Activated naive CD8-positive, alpha-beta T cell treated with anti-CD3 and anti-CD28 coated beads, Interleukin-2, amount 50 U/mL, for 24 hours (primary cell): ENCODE measurements around the gene MRPL16.

Experiments used
- ATAC-seq: fragments of 150-1000 bp; cut with Tn5 transposase; one replicate; pipeline ENCODE4 v1.10.0; 2021
- DNase-seq: peaks from one replicate; pipeline ENCODE4 v3.0.0; 2021
- H3K27ac Mint-ChIP-seq: one replicate; pipeline ENCODE4 v1.8.0; 2021; ENCODE audit warnings: mild to moderate bottlenecking, mixed read lengths
- H3K27me3 Mint-ChIP-seq: one replicate; pipeline ENCODE4 v1.8.0; 2021; ENCODE audit warnings: mixed read lengths
- H3K36me3 Mint-ChIP-seq: one replicate; pipeline ENCODE4 v1.8.0; 2021; ENCODE audit warnings: low read depth, mixed read lengths
- H3K4me1 Mint-ChIP-seq: one replicate; pipeline ENCODE4 v1.8.0; 2021; ENCODE audit warnings: mixed read lengths
- H3K4me3 Mint-ChIP-seq: one replicate; pipeline ENCODE4 v1.8.0; 2021; ENCODE audit warnings: mild to moderate bottlenecking, moderate library complexity, mixed read lengths
- H3K9me3 Mint-ChIP-seq: one replicate; pipeline ENCODE4 v1.8.0; 2021; ENCODE audit warnings: mixed read lengths

MRPL16 gene

GRCh38 chr11:59771605-59772004 lies 39.0 kb downstream of the MRPL16 start:
- H3K27me3 Mint-ChIP-seq: no peaks in the 10 kb centered on the region
- DNase-seq (no peak), ATAC-seq (no peak)
- H3K36me3 Mint-ChIP-seq: peaks cover 1% of the 10 kb centered on the region
- H3K4me3 Mint-ChIP-seq: no peak overlapping the region
- no peaks in the 10 kb centered on the region for H3K9me3 Mint-ChIP-seq
- H3K4me1 Mint-ChIP-seq: peaks cover 31% of the 10 kb centered on the region
- H3K27ac Mint-ChIP-seq: no peak overlapping the region

GRCh38 chr11:59770869-59771268 lies 39.7 kb downstream of the MRPL16 start:
- H3K4me3 Mint-ChIP-seq: no peak overlapping the region
- DNase-seq (no peak), ATAC-seq (no peak)
- H3K27me3 Mint-ChIP-seq: no peaks in the 10 kb centered on the region
- peaks cover 30% of the 10 kb centered on the region for H3K4me1 Mint-ChIP-seq
- no peaks in the 10 kb centered on the region for H3K9me3 Mint-ChIP-seq
- H3K36me3 Mint-ChIP-seq: peaks cover 1% of the 10 kb centered on the region
- H3K27ac Mint-ChIP-seq: no peak overlapping the region

GRCh38 chr11:59770319-59770718 lies 40.3 kb downstream of the MRPL16 start:
- no peak overlapping the region for H3K27ac Mint-ChIP-seq
- H3K4me1 Mint-ChIP-seq: peaks cover 26% of the 10 kb centered on the region
- H3K36me3 Mint-ChIP-seq: peaks cover 1% of the 10 kb centered on the region
- no peaks in the 10 kb centered on the region for H3K27me3 Mint-ChIP-seq
- ATAC-seq: no peak
- no peaks in the 10 kb centered on the region for H3K9me3 Mint-ChIP-seq
- H3K4me3 Mint-ChIP-seq: no peak overlapping the region
- no peak for DNase-seq

- Mint-ChIP-seq H3K36me3 (peaks cover 1% of the 10 kb centered on the region), H3K9me3 (no peaks in the 10 kb centered on the region), H3K4me3 (no peak overlapping the region), H3K27me3 (no peaks in the 10 kb centered on the region), H3K4me1 (peaks cover 30% of the 10 kb centered on the region), H3K27ac (no peak overlapping the region)
- ATAC-seq (no peak), DNase-seq (no peak)
Observed at GRCh38 chr11:59769828-59770227, 40.8 kb downstream of the MRPL16 start.

GRCh38 chr11:59769111-59769510 lies 41.5 kb downstream of the MRPL16 start:
- Mint-ChIP-seq H3K4me1 (peaks cover 30% of the 10 kb centered on the region), H3K9me3 (no peaks in the 10 kb centered on the region), H3K27ac (no peak overlapping the region), H3K4me3 (no peak overlapping the region), H3K36me3 (peaks cover 1% of the 10 kb centered on the region), H3K27me3 (no peaks in the 10 kb centered on the region)
- peak; percentile 25 for ATAC-seq
- DNase-seq: no peak

GRCh38 chr11:59767225-59767611 lies 43.4 kb downstream of the MRPL16 start:
- DNase-seq: no peak
- no peak overlapping the region for H3K27ac Mint-ChIP-seq
- H3K27me3 Mint-ChIP-seq: no peaks in the 10 kb centered on the region
- H3K9me3 Mint-ChIP-seq: no peaks in the 10 kb centered on the region
- H3K36me3 Mint-ChIP-seq: no peaks in the 10 kb centered on the region
- ATAC-seq: peak; percentile 22
- no peak overlapping the region for H3K4me3 Mint-ChIP-seq
- H3K4me1 Mint-ChIP-seq: peaks cover 20% of the 10 kb centered on the region

- Mint-ChIP-seq H3K4me3 (no peak overlapping the region), H3K9me3 (no peaks in the 10 kb centered on the region)
Observed at GRCh38 chr11:59766542-59767224, 43.9 kb downstream of the MRPL16 start.

GRCh38 chr11:59765068-59765735 lies 45.4 kb downstream of the MRPL16 start:
- no peak for DNase-seq
- no peaks in the 10 kb centered on the region for H3K36me3 Mint-ChIP-seq
- H3K4me3 Mint-ChIP-seq: no peak overlapping the region
- H3K4me1 Mint-ChIP-seq: peaks cover 8% of the 10 kb centered on the region
- no peaks in the 10 kb centered on the region for H3K9me3 Mint-ChIP-seq
- no peaks in the 10 kb centered on the region for H3K27me3 Mint-ChIP-seq
- H3K27ac Mint-ChIP-seq: no peak overlapping the region
- ATAC-seq: no peak

More at GRCh38 chr11:59766542-59767224, 43.9 kb downstream of the MRPL16 start:
- peaks cover 15% of the 10 kb centered on the region for H3K4me1 Mint-ChIP-seq
- ATAC-seq (no peak), DNase-seq (no peak)
- H3K27ac Mint-ChIP-seq: no peak overlapping the region
- H3K27me3 Mint-ChIP-seq: no peaks in the 10 kb centered on the region
- no peaks in the 10 kb centered on the region for H3K36me3 Mint-ChIP-seq

- no peak overlapping the region for H3K27ac Mint-ChIP-seq
- H3K4me1 Mint-ChIP-seq: peaks cover 12% of the 10 kb centered on the region
- H3K9me3 Mint-ChIP-seq: no peaks in the 10 kb centered on the region
- H3K27me3 Mint-ChIP-seq: no peaks in the 10 kb centered on the region
- DNase-seq (no peak), ATAC-seq (no peak)
- H3K4me3 Mint-ChIP-seq: no peak overlapping the region
- H3K36me3 Mint-ChIP-seq: no peaks in the 10 kb centered on the region
Observed at GRCh38 chr11:59761993-59762392, 48.6 kb downstream of the MRPL16 start.

GRCh38 chr11:59760771-59761170 lies 49.8 kb downstream of the MRPL16 start:
- ATAC-seq (no peak), DNase-seq (no peak)
- Mint-ChIP-seq H3K4me1 (peaks cover 18% of the 10 kb centered on the region), H3K4me3 (no peak overlapping the region), H3K27me3 (no peaks in the 10 kb centered on the region), H3K9me3 (no peaks in the 10 kb centered on the region), H3K36me3 (no peaks in the 10 kb centered on the region), H3K27ac (no peak overlapping the region)

GRCh38 chr11:59759900-59760299 lies 50.7 kb downstream of the MRPL16 start:
- Mint-ChIP-seq H3K4me1 (peaks cover 16% of the 10 kb centered on the region), H3K27me3 (no peaks in the 10 kb centered on the region), H3K9me3 (no peaks in the 10 kb centered on the region), H3K27ac (no peak overlapping the region), H3K4me3 (no peak overlapping the region), H3K36me3 (no peaks in the 10 kb centered on the region)
- DNase-seq: no peak
- no peak for ATAC-seq

- H3K9me3 Mint-ChIP-seq: no peaks in the 10 kb centered on the region
- ATAC-seq: no peak
- H3K27me3 Mint-ChIP-seq: no peaks in the 10 kb centered on the region
- H3K36me3 Mint-ChIP-seq: no peaks in the 10 kb centered on the region
- H3K4me1 Mint-ChIP-seq: peaks cover 23% of the 10 kb centered on the region
- no peak overlapping the region for H3K4me3 Mint-ChIP-seq
- H3K27ac Mint-ChIP-seq: no peak overlapping the region
- DNase-seq: no peak
Observed at GRCh38 chr11:59758401-59759037, 52.1 kb downstream of the MRPL16 start.

GRCh38 chr11:59756845-59757244 lies 53.7 kb downstream of the MRPL16 start:
- Mint-ChIP-seq H3K4me3 (peak overlapping the region; percentile 2), H3K27ac (no peak overlapping the region), H3K27me3 (no peaks in the 10 kb centered on the region), H3K9me3 (no peaks in the 10 kb centered on the region), H3K4me1 (peaks cover 23% of the 10 kb centered on the region), H3K36me3 (no peaks in the 10 kb centered on the region)
- DNase-seq (no peak), ATAC-seq (no peak)

GRCh38 chr11:59756558-59756840 lies 54.1 kb downstream of the MRPL16 start:
- no peaks in the 10 kb centered on the region for H3K27me3 Mint-ChIP-seq
- no peak for DNase-seq
- no peaks in the 10 kb centered on the region for H3K36me3 Mint-ChIP-seq
- H3K27ac Mint-ChIP-seq: no peak overlapping the region
- no peaks in the 10 kb centered on the region for H3K9me3 Mint-ChIP-seq
- ATAC-seq: no peak
- H3K4me1 Mint-ChIP-seq: peaks cover 23% of the 10 kb centered on the region
- H3K4me3 Mint-ChIP-seq: peak overlapping the region; percentile 2
